Measurements from ENCODE around the gene ZNF544.
"Not testable (repeated sequence)": the region's sequence is repeated elsewhere in the genome, so short reads cannot be mapped to it uniquely, and the experiment has no call there.

The ZNF544 gene

GRCh38 chr19:58305932-58306323 is 77.2 kb downstream of the ZNF544 start:
- no peak for DNase-seq

DNA sequence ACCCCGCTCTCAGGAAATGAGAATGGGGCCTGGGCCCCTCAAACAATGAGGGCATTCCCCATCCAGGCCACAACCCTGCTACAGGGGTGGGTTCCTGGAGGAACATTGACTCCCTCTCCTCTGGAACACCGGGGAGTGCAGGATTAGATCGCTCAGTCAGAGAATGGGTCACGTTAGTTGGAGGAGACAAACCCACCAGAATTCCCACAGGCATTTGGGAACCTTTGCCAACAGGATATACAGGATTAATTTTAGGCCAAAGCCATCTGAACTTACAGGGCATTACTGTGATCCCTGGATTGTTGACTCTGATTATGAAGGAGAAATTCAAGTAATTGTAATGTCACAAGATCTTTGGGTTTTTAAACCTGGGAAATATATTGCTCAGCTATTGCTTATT is 79.0 kb downstream of the ZNF544 start:
- DNase-seq, result no peak

DNA sequence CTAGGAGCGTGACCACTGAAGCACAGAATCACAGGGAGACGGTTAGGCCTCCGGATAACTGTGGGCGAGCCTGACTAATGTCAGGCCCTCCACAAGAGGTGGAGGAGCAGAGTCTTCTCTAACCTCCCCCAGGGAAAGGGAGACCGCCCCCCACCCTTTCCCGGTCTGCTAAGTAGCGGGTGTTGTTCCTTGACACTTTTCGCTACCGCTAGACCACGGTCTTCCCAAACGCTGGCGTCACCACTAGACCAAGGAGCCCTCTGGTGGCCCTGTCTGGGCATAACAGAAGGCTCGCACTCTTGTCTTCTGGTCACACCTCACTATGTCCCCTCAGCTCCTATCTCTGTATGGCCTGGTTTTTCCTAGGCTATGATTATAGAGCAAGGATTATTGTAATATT is 82.0 kb downstream of the ZNF544 start:
- not testable (repeated sequence) for DNase-seq

GRCh38 chr19:58311345-58311865 is 82.7 kb downstream of the ZNF544 start:
- DNase-seq, result no peak
